Chondrocyte (in vitro differentiated cells): ENCODE results near the gene CACYBP. TPM values are rescaled to one million over a fixed set of nuclear protein-coding genes. Genes with fewer than 3 reads are reported as not detected.

Experiments used
- DNase-seq: peaks from one replicate; pipeline ENCODE4 v3.0.0; 2021; ENCODE audit warnings: mixed read lengths, low spot score
- H3K27ac Mint-ChIP-seq: one replicate; pipeline ENCODE4 v1.8.0; 2021; ENCODE audit warnings: mild to moderate bottlenecking, moderate library complexity, mixed read lengths; ENCODE audit not compliant: unreplicated experiment
- H3K27me3 Mint-ChIP-seq: 2 replicates; pipeline ENCODE4 v1.8.0; 2021; ENCODE audit warnings: low read depth, mixed read lengths
- H3K36me3 Mint-ChIP-seq: 2 replicates; pipeline ENCODE4 v1.8.0; 2021; ENCODE audit warnings: low read depth, mixed read lengths
- H3K4me1 Mint-ChIP-seq: 2 replicates; pipeline ENCODE4 v1.8.0; 2021; ENCODE audit warnings: low read depth, mild to moderate bottlenecking, mixed read lengths
- H3K4me3 Mint-ChIP-seq: one replicate; pipeline ENCODE4 v1.8.0; 2021; ENCODE audit warnings: mild to moderate bottlenecking, moderate library complexity, mixed read lengths; ENCODE audit not compliant: unreplicated experiment
- H3K9me3 Mint-ChIP-seq: 2 replicates; pipeline ENCODE4 v1.8.0; 2021; ENCODE audit warnings: low read depth, mixed read lengths
- total RNA-seq: library from RNA; stranded (reverse); gene quantifications from 3 replicates; pipeline ENCODE4 v1.2.1, GENCODE V29; 2021
- TF ChIP-seq, protein P1 (sequence below): fragments of 200-600 bp; sonication (generic); IDR thresholded peaks from 2 replicates; pipeline ENCODE4 v1.5.0; 2021; ENCODE audit warnings: antibody characterized with exemption, mild to moderate bottlenecking, moderate library complexity

CACYBP gene
- total RNA-seq, 1 donor from 2014 or later = 65.4 TPM

DNA sequence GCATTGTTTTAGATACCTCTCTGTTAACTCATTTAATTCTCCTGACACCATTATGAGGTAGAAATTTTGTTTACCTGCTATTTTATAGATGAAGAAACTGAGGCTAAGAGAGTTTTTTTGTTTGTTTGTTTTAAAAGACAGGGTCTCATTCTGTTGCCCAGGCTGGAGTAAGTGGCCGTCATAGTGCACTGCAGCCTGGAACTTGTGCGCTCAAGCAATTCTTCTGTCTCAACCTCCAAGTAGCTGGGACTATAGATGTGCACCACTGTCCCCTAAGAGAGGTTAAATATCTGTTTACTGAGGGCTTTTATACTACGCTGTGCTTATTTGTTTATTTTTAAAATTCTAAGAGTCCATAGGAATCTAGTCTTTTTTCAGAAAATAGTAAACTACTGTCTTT is 43.7 kb upstream of the CACYBP start:
- Mint-ChIP-seq H3K27ac (no peak overlapping the region), H3K4me1 (peaks cover 24% of the 10 kb centered on the region), H3K27me3 (no peaks in the 10 kb centered on the region), H3K36me3 (no peaks in the 10 kb centered on the region), H3K9me3 (no peaks in the 10 kb centered on the region), H3K4me3 (no peak overlapping the region)
- no peak for DNase-seq
- TF ChIP-seq, protein P1, sequence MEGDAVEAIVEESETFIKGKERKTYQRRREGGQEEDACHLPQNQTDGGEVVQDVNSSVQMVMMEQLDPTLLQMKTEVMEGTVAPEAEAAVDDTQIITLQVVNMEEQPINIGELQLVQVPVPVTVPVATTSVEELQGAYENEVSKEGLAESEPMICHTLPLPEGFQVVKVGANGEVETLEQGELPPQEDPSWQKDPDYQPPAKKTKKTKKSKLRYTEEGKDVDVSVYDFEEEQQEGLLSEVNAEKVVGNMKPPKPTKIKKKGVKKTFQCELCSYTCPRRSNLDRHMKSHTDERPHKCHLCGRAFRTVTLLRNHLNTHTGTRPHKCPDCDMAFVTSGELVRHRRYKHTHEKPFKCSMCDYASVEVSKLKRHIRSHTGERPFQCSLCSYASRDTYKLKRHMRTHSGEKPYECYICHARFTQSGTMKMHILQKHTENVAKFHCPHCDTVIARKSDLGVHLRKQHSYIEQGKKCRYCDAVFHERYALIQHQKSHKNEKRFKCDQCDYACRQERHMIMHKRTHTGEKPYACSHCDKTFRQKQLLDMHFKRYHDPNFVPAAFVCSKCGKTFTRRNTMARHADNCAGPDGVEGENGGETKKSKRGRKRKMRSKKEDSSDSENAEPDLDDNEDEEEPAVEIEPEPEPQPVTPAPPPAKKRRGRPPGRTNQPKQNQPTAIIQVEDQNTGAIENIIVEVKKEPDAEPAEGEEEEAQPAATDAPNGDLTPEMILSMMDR = no peak

DNA sequence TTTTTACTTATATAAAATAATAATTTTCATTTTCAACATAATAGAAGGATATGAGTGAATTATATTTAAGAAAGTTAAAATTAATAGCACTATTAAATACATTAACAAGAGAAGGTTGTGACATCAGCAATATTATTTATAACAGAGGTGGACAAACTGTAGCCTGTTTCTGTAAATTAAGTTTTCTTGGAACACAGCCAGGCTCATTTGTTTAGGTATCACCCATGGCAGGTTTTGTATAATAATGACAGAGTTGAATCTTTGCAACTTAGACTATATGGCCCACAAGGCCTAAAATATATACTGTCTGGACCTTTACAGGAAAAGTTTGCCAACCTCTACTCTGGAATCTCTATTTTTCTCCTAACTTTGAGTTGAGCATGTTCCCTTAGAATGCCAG is 42.8 kb upstream of the CACYBP start:
- H3K36me3 Mint-ChIP-seq = no peaks in the 10 kb centered on the region
- peaks cover 24% of the 10 kb centered on the region for H3K4me1 Mint-ChIP-seq
- no peak overlapping the region for H3K4me3 Mint-ChIP-seq
- no peaks in the 10 kb centered on the region for H3K27me3 Mint-ChIP-seq
- no peak overlapping the region for H3K27ac Mint-ChIP-seq
- TF ChIP-seq, protein P1 = no peak
- DNase-seq = no peak
- no peaks in the 10 kb centered on the region for H3K9me3 Mint-ChIP-seq

DNA sequence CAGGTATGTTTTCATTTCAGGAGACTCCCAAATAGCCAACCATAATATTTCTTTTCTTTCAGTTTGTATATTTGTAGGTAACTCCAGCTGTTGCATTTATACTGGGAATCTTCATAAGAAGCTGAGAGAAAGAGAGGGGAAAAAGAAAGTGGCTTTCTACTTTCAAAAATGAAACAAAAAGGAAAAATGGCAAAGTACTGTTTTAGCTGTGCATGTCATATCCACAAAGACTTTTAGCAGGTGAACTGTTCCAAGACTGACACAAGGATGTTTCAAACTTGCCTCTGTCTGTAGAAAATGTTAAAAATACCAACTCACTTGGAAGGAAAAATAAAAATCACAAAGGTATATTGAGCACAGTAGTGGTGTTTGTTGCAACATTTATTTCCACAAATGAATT is 41.9 kb upstream of the CACYBP start:
- no peak overlapping the region for H3K4me3 Mint-ChIP-seq
- H3K36me3 Mint-ChIP-seq = no peaks in the 10 kb centered on the region
- H3K9me3 Mint-ChIP-seq = no peaks in the 10 kb centered on the region
- DNase-seq = no peak
- peaks cover 24% of the 10 kb centered on the region for H3K4me1 Mint-ChIP-seq
- H3K27ac Mint-ChIP-seq = no peak overlapping the region
- H3K27me3 Mint-ChIP-seq = no peaks in the 10 kb centered on the region
- TF ChIP-seq, protein P1 = no peak

DNA sequence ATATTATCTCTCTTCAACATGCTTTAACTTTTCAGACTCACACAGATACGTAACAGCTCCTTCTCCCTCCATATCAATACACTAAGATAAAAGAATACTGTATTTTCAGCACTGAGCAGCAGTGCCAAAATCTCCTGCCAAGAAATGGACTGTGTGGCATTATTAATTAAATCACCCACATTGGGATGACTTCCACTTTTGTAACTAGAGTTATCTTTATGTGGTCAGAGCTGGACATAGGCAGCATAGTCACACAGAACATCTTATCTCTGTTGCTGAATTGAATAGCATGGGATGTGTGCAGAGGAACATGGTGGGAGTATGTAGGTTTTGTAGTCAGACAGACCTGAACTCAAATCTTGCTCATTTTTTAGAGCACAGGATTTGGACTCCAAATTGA is 41.4 kb upstream of the CACYBP start:
- H3K36me3 Mint-ChIP-seq = no peaks in the 10 kb centered on the region
- no peaks in the 10 kb centered on the region for H3K9me3 Mint-ChIP-seq
- TF ChIP-seq, protein P1 = no peak

DNA sequence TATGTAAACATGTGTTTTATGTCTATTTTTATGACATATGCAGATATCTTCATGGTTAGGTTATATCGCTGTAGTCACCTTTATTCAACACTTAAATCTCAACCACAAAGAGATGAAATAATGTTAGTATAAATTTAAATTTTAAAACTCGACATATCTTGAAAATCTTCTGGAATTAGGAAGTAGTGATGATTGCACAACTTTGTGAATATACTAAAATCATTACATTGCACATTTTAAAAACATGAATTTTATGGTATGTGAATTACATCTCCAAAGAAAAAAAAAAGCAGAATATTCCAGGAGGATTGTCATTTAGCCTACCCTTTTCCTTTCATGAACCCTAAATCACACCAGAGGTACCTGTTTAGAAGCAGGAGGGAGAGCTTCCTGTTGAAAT is 39.4 kb upstream of the CACYBP start:
- Mint-ChIP-seq H3K4me3 (no peak overlapping the region), H3K27ac (no peak overlapping the region), H3K36me3 (no peaks in the 10 kb centered on the region), H3K27me3 (no peaks in the 10 kb centered on the region), H3K4me1 (peaks cover 24% of the 10 kb centered on the region), H3K9me3 (no peaks in the 10 kb centered on the region)
- no peak for DNase-seq
- TF ChIP-seq, protein P1 = no peak

More for the DNA sequence above, 41.4 kb upstream of the CACYBP start:
- no peak overlapping the region for H3K27ac Mint-ChIP-seq
- H3K4me3 Mint-ChIP-seq = no peak overlapping the region
- H3K4me1 Mint-ChIP-seq = peaks cover 24% of the 10 kb centered on the region
- no peak for DNase-seq
- no peaks in the 10 kb centered on the region for H3K27me3 Mint-ChIP-seq
